NCI-H187 treated with DMSO at 0.1 percent for 48 hours (cell line): Measurements from ENCODE around the gene SPRYD4.
"Not testable (repeated sequence)": the region's sequence is repeated elsewhere in the genome, so short reads cannot be mapped to it uniquely, and the experiment has no call there.

ENCODE experiments used
- DNase-seq: peaks from one replicate; lab custom pipeline; 2025; lab: John Stamatoyannopoulos, UW

Gene SPRYD4

GRCh38 chr12:56468216-56469006 is at the start of gene SPRYD4:
Gene SPRYD4 (plus strand): TSS chr12:56468578. CDS start chr12:56468592, 14 bp downstream.
- DNase-seq, result peak; percentile 79

GRCh38 chr12:56420411-56420810 is 48.0 kb upstream of the SPRYD4 start:
- no peak for DNase-seq

GRCh38 chr12:56425193-56425592 is 43.2 kb upstream of the SPRYD4 start:
- no peak for DNase-seq

- DNase-seq, result no peak
Observed at GRCh38 chr12:56425940-56426438, 42.4 kb upstream of the SPRYD4 start.

- no peak for DNase-seq
Observed at GRCh38 chr12:56431288-56431687, 37.1 kb upstream of the SPRYD4 start.

- no peak for DNase-seq
Observed at GRCh38 chr12:56431850-56432249, 36.5 kb upstream of the SPRYD4 start.

GRCh38 chr12:56434828-56435227 is 33.5 kb upstream of the SPRYD4 start:
- DNase-seq, result no peak

GRCh38 chr12:56437430-56438176 is 30.8 kb upstream of the SPRYD4 start:
- DNase-seq, result no peak

- DNase-seq, result not testable (repeated sequence)
Observed at GRCh38 chr12:56443208-56443607, 25.2 kb upstream of the SPRYD4 start.

GRCh38 chr12:56448860-56449621 is 19.3 kb upstream of the SPRYD4 start, which contains the start of gene TIMELESS:
Gene TIMELESS (minus strand): TSS chr12:56449426. CDS start chr12:56434170, 15,256 bp downstream.
- DNase-seq, result peak; percentile 71

- no peak for DNase-seq
Observed at GRCh38 chr12:56449622-56449984, 18.8 kb upstream of the SPRYD4 start.

GRCh38 chr12:56450241-56450640 is 18.1 kb upstream of the SPRYD4 start:
- no peak for DNase-seq

- DNase-seq, result no peak
Observed at GRCh38 chr12:56451147-56451546, 17.2 kb upstream of the SPRYD4 start.

- DNase-seq, result no peak
Observed at GRCh38 chr12:56454557-56454956, 13.8 kb upstream of the SPRYD4 start, which contains the start of gene MIP. Gene MIP (minus strand): TSS chr12:56454657. CDS start chr12:56454613, 44 bp downstream.

- DNase-seq, result no peak
Observed at GRCh38 chr12:56457817-56458216, 10.6 kb upstream of the SPRYD4 start.

- no peak for DNase-seq
Observed at GRCh38 chr12:56461235-56462159, 6.9 kb upstream of the SPRYD4 start.

GRCh38 chr12:56462565-56462964 is 5.8 kb upstream of the SPRYD4 start:
- DNase-seq, result no peak

- DNase-seq, result no peak
Observed at GRCh38 chr12:56469007-56469930, 891 bp downstream of the SPRYD4 start.

GRCh38 chr12:56474389-56474788 is 6.0 kb downstream of the SPRYD4 start:
- DNase-seq, result no peak

- DNase-seq, result no peak
Observed at GRCh38 chr12:56476143-56476542, 7.8 kb downstream of the SPRYD4 start.
